BJ (cell line): ENCODE measurements around the gene PSMD8. TPM values are rescaled to one million over a fixed set of nuclear protein-coding genes. Genes with fewer than 3 reads are reported as not detected.
"Not testable (repeated sequence)": the region's sequence is repeated elsewhere in the genome, so short reads cannot be mapped to it uniquely, and the experiment has no call there.

Experiments used
- CTCF ChIA-PET: fragments of 350-600 bp; formaldehyde crosslinking; extraction: SDS; loops from one replicate; lab custom pipeline; 2021; ENCODE audit warnings: antibody characterized with exemption, inconsistent platforms; lab: Yijun Ruan, JAX
- POLR2A ChIA-PET: fragments of 300-600 bp; sonication (Branson Sonifier 250); formaldehyde crosslinking; extraction: SDS; loops from one replicate; lab custom pipeline; 2021; ENCODE audit warnings: antibody characterized with exemption; lab: Charles Lee
- DNase-seq: peaks from one replicate; pipeline ENCODE4 v3.0.0-alpha.2; 2011; ENCODE audit warnings: low read depth
- H3K27me3 ChIP-seq: 2 replicates; pipeline ENCODE4 v1.6.0; 2011; ENCODE audit warnings: low read length; ENCODE audit not compliant: control insufficient read depth, insufficient read depth
- H3K36me3 ChIP-seq: 2 replicates; pipeline ENCODE4 v1.5.1; 2011; ENCODE audit warnings: low read length; ENCODE audit not compliant: control insufficient read depth, insufficient read depth
- H3K4me3 ChIP-seq: 2 replicates; pipeline ENCODE4 v1.5.1; 2011; ENCODE audit warnings: low read depth, mild to moderate bottlenecking, control low read depth, low read length
- CTCF ChIP-seq: IDR thresholded peaks from 2 replicates; pipeline ENCODE4 v1.5.1; 2011; ENCODE audit warnings: low read depth, mild to moderate bottlenecking, control low read depth, inconsistent platforms, low read length, moderate library complexity; ENCODE audit not compliant: insufficient read depth
- polyA plus RNA-seq: library from polyadenylated mRNA; depleted of rRNA; stranded (reverse); fragments of >200 nt; gene quantifications from 2 replicates; pipeline ENCODE4 v1.2.3, GENCODE V29; 2011

The PSMD8 gene
- polyA plus RNA-seq, 1 experiment: 662 TPM

GRCh38 chr19:38405276-38405675, 30.9 kb downstream of the PSMD8 start:
- TF ChIP-seq CTCF: no peak
- H3K36me3 ChIP-seq: peaks cover 5% of the 10 kb centered on the region; the same call in 1 of the 2 replicates
- H3K27me3 ChIP-seq: no peaks in the 10 kb centered on the region
- ChIA-PET CTCF (interaction anchor here (3.2 to 3.8 kb wide), 2 partner anchors 8 to 230 kb away, joined by 40 to 47 read pairs; no protein-coding TSS in a partner anchor), POLR2A (no interaction called here)
- no peak for DNase-seq
- no peak overlapping the region for H3K4me3 ChIP-seq

- no peak for DNase-seq
- CTCF ChIA-PET: interaction anchor here (0.8 kb wide), 1 partner anchor 105 kb away, joined by 3 read pairs; no protein-coding TSS in a partner anchor
Observed at GRCh38 chr19:38409631-38410133, 35.3 kb downstream of the PSMD8 start.

GRCh38 chr19:38410407-38410806, 36.0 kb downstream of the PSMD8 start:
- H3K27me3 ChIP-seq, DNase-seq, CTCF ChIA-PET, H3K4me3 ChIP-seq, POLR2A ChIA-PET, H3K36me3 ChIP-seq: not testable (repeated sequence)

More at GRCh38 chr19:38409631-38410133, 35.3 kb downstream of the PSMD8 start:
- no peak overlapping the region for H3K4me3 ChIP-seq
- H3K27me3 ChIP-seq: peaks cover 1% of the 10 kb centered on the region; the same call in 1 of the 2 replicates
- H3K36me3 ChIP-seq: peaks cover 5% of the 10 kb centered on the region; the same call in 1 of the 2 replicates
- TF ChIP-seq CTCF: no peak
- POLR2A ChIA-PET: no interaction called here

- ChIA-PET CTCF (interaction anchor here (4.6 kb wide), 1 partner anchor 7 kb away, joined by 40 read pairs; the partner anchor contains the start of gene FAM98C), POLR2A (no interaction called here)
- Histone ChIP-seq H3K27me3 (peaks cover 1% of the 10 kb centered on the region; the same call in 1 of the 2 replicates), H3K4me3 (no peak overlapping the region), H3K36me3 (peaks cover 4% of the 10 kb centered on the region; the same call in 1 of the 2 replicates)
- DNase-seq: no peak
- TF ChIP-seq CTCF: no peak
Observed at GRCh38 chr19:38411041-38411712, 36.8 kb downstream of the PSMD8 start.

- POLR2A ChIA-PET, H3K36me3 ChIP-seq, H3K4me3 ChIP-seq, DNase-seq, H3K27me3 ChIP-seq: not testable (repeated sequence)
- CTCF ChIA-PET: interaction anchor here (4.6 kb wide), 1 partner anchor 8 kb away, joined by 40 read pairs; the partner anchor contains the start of gene FAM98C
Observed at GRCh38 chr19:38411898-38412297, 37.5 kb downstream of the PSMD8 start.

GRCh38 chr19:38412491-38412890, 38.1 kb downstream of the PSMD8 start:
- ChIA-PET CTCF (interaction anchor here (4.6 kb wide), 1 partner anchor 9 kb away, joined by 40 read pairs; the partner anchor contains the start of gene FAM98C), POLR2A (no interaction called here)
- H3K4me3 ChIP-seq: no peak overlapping the region
- TF ChIP-seq CTCF: no peak
- no peaks in the 10 kb centered on the region for H3K36me3 ChIP-seq
- DNase-seq: no peak
- H3K27me3 ChIP-seq: peaks cover 1% of the 10 kb centered on the region; the same call in 1 of the 2 replicates
